WTC11 (cell line): ENCODE measurements around the gene SLC26A8. TPM values are rescaled to one million over a fixed set of nuclear protein-coding genes. Genes with fewer than 3 reads are reported as not detected.

ENCODE experiments used
- ATAC-seq: fragments of 200-7000 bp; cut with Tn5 transposase; 2 replicates; pipeline ENCODE4 v1.10.0; 2021; ENCODE audit warnings: mild to moderate bottlenecking, moderate library complexity
- CTCF ChIA-PET: fragments of 300-600 bp; sonication (Branson Sonifier 250); formaldehyde crosslinking; loops from one replicate; lab custom pipeline; 2021; ENCODE audit warnings: antibody characterized with exemption; lab: Charles Lee
- POLR2A ChIA-PET: fragments of 350-600 bp; sonication (Branson Sonifier 250); formaldehyde crosslinking; loops from one replicate; lab custom pipeline; 2021; ENCODE audit warnings: antibody characterized with exemption; lab: Charles Lee
- DNase-seq: peaks from one replicate; pipeline ENCODE4 v3.0.0; 2021; ENCODE audit warnings: low spot score
- H3K27ac Mint-ChIP-seq: 2 replicates; pipeline ENCODE4 v1.8.0; 2021; ENCODE audit warnings: mixed read lengths
- H3K27me3 Mint-ChIP-seq: 2 replicates; pipeline ENCODE4 v1.8.0; 2021; ENCODE audit warnings: low read depth, mild to moderate bottlenecking, moderate library complexity, mixed read lengths
- H3K36me3 Mint-ChIP-seq: 2 replicates; pipeline ENCODE4 v1.8.0; 2021; ENCODE audit warnings: mixed read lengths
- H3K4me1 Mint-ChIP-seq: 2 replicates; pipeline ENCODE4 v1.8.0; 2022; ENCODE audit warnings: mixed read lengths
- H3K4me3 Mint-ChIP-seq: 2 replicates; pipeline ENCODE4 v1.8.0; 2021; ENCODE audit warnings: mild to moderate bottlenecking, moderate library complexity, mixed read lengths
- H3K9me3 Mint-ChIP-seq: 2 replicates; pipeline ENCODE4 v1.8.0; 2021; ENCODE audit warnings: mixed read lengths
- ELF4 ChIP-seq: sonication (generic); formaldehyde crosslinking; IDR thresholded peaks from 2 replicates; pipeline ENCODE4 v1.8.1; 2022; ENCODE audit warnings: low read depth, mild to moderate bottlenecking, moderate library complexity, missing genetic modification reagents
- FOXK1 ChIP-seq: sonication (generic); formaldehyde crosslinking; IDR thresholded peaks from 2 replicates; pipeline ENCODE4 v1.8.0; 2022; ENCODE audit warnings: mild to moderate bottlenecking, moderate library complexity, missing genetic modification reagents
- FOXP1 ChIP-seq: sonication (generic); formaldehyde crosslinking; IDR thresholded peaks from 2 replicates; pipeline ENCODE4 v1.8.0; 2022; ENCODE audit warnings: missing genetic modification reagents, mild to moderate bottlenecking, moderate library complexity, borderline replicate concordance
- GTF2I ChIP-seq: fragments of 250-450 bp; sonication (Bioruptor Pico); conservative IDR thresholded peaks from 2 replicates; pipeline ENCODE4 v1.4.0; 2021; ENCODE audit warnings: mild to moderate bottlenecking
- IRF2 ChIP-seq: sonication (generic); formaldehyde crosslinking; IDR thresholded peaks from 2 replicates; pipeline ENCODE4 v1.8.0; 2022; ENCODE audit warnings: low read depth, missing genetic modification reagents, borderline replicate concordance
- MYBL2 ChIP-seq: sonication (generic); formaldehyde crosslinking; IDR thresholded peaks from 2 replicates; pipeline ENCODE4 v1.8.1; 2023; ENCODE audit warnings: mild to moderate bottlenecking, moderate library complexity, missing genetic modification reagents
- NFATC4 ChIP-seq: fragments of 250-450 bp; sonication (Bioruptor Pico); IDR thresholded peaks from 2 replicates; pipeline ENCODE4 v1.9.0; 2021; ENCODE audit warnings: mild to moderate bottlenecking
- RORB ChIP-seq: fragments of 250-450 bp; sonication (Bioruptor Pico); IDR thresholded peaks from 2 replicates; pipeline ENCODE4 v1.9.0; 2021; ENCODE audit warnings: mild to moderate bottlenecking
- SOX15 ChIP-seq: fragments of 250-450 bp; sonication (Bioruptor Pico); IDR thresholded peaks from 2 replicates; pipeline ENCODE4 v1.9.0; 2021; ENCODE audit warnings: mild to moderate bottlenecking
- TEAD1 ChIP-seq: sonication (generic); formaldehyde crosslinking; IDR thresholded peaks from 2 replicates; pipeline ENCODE4 v1.8.0; 2022; ENCODE audit warnings: mild to moderate bottlenecking, missing genetic modification reagents
- ZBTB21 ChIP-seq: sonication (generic); formaldehyde crosslinking; IDR thresholded peaks from 2 replicates; pipeline ENCODE4 v1.8.1; 2023; ENCODE audit warnings: mild to moderate bottlenecking, missing genetic modification reagents, borderline replicate concordance
- ZNF232 ChIP-seq: sonication (generic); formaldehyde crosslinking; IDR thresholded peaks from 2 replicates; pipeline ENCODE4 v1.8.0; 2022; ENCODE audit warnings: mild to moderate bottlenecking, missing genetic modification reagents
- ZNF416 ChIP-seq: fragments of 250-450 bp; sonication (Bioruptor Pico); IDR thresholded peaks from 2 replicates; pipeline ENCODE4 v1.9.0; 2021; ENCODE audit warnings: mild to moderate bottlenecking, inconsistent platforms
- ZNF512 ChIP-seq: sonication (generic); formaldehyde crosslinking; IDR thresholded peaks from 2 replicates; pipeline ENCODE4 v1.8.1; 2022; ENCODE audit warnings: missing genetic modification reagents, borderline replicate concordance
- ZNF671 ChIP-seq: fragments of 250-450 bp; sonication (Bioruptor Pico); IDR thresholded peaks from 2 replicates; pipeline ENCODE4 v1.8.0; 2021; ENCODE audit warnings: mild to moderate bottlenecking
- total RNA-seq: library from RNA; stranded (reverse); gene quantifications from 3 replicates; pipeline ENCODE4 v1.2.3, GENCODE V29; 2021
- TF ChIP-seq, protein P1 (sequence below): sonication (generic); formaldehyde crosslinking; IDR thresholded peaks from 2 replicates; pipeline ENCODE4 v1.8.0; 2022; ENCODE audit warnings: mild to moderate bottlenecking, missing genetic modification reagents
- TF ChIP-seq, protein P2 (sequence below): sonication (generic); formaldehyde crosslinking; IDR thresholded peaks from 2 replicates; pipeline ENCODE4 v1.8.1; 2023; ENCODE audit warnings: mild to moderate bottlenecking, moderate library complexity, missing genetic modification reagents
- TF ChIP-seq, protein P3 (sequence below): sonication (generic); formaldehyde crosslinking; IDR thresholded peaks from 2 replicates; pipeline ENCODE4 v1.8.1; 2023; ENCODE audit warnings: mild to moderate bottlenecking, missing genetic modification reagents
- TF ChIP-seq, protein P4 (sequence below): sonication (generic); formaldehyde crosslinking; IDR thresholded peaks from 2 replicates; pipeline ENCODE4 v1.8.1; 2022; ENCODE audit warnings: low read depth, mild to moderate bottlenecking, moderate library complexity, missing genetic modification reagents, borderline replicate concordance
- TF ChIP-seq, protein P5 (sequence below): sonication (generic); formaldehyde crosslinking; IDR thresholded peaks from 2 replicates; pipeline ENCODE4 v1.8.1; 2023; ENCODE audit warnings: mild to moderate bottlenecking, missing genetic modification reagents, borderline replicate concordance

SLC26A8 gene
- total RNA-seq, 1 experiment from 2014 or later: 0.50 TPM

GRCh38 chr6:36025932-36026327 lies 1.5 kb upstream of the SLC26A8 start:
- TF ChIP-seq, protein P1, sequence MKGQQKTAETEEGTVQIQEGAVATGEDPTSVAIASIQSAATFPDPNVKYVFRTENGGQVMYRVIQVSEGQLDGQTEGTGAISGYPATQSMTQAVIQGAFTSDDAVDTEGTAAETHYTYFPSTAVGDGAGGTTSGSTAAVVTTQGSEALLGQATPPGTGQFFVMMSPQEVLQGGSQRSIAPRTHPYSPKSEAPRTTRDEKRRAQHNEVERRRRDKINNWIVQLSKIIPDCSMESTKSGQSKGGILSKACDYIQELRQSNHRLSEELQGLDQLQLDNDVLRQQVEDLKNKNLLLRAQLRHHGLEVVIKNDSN (CRISPR knock-in tag): no peak
- no peak for TF ChIP-seq ZNF512
- no peak for TF ChIP-seq ELF4 (CRISPR knock-in tag)
- TF ChIP-seq, protein P2, sequence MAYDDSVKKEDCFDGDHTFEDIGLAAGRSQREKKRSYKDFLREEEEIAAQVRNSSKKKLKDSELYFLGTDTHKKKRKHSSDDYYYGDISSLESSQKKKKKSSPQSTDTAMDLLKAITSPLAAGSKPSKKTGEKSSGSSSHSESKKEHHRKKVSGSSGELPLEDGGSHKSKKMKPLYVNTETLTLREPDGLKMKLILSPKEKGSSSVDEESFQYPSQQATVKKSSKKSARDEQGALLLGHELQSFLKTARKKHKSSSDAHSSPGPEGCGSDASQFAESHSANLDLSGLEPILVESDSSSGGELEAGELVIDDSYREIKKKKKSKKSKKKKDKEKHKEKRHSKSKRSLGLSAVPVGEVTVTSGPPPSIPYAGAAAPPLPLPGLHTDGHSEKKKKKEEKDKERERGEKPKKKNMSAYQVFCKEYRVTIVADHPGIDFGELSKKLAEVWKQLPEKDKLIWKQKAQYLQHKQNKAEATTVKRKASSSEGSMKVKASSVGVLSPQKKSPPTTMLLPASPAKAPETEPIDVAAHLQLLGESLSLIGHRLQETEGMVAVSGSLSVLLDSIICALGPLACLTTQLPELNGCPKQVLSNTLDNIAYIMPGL: no peak
- TF ChIP-seq FOXP1 (CRISPR knock-in tag): no peak
- TF ChIP-seq GTF2I (CRISPR knock-in tag): no peak
- TF ChIP-seq, protein P3, sequence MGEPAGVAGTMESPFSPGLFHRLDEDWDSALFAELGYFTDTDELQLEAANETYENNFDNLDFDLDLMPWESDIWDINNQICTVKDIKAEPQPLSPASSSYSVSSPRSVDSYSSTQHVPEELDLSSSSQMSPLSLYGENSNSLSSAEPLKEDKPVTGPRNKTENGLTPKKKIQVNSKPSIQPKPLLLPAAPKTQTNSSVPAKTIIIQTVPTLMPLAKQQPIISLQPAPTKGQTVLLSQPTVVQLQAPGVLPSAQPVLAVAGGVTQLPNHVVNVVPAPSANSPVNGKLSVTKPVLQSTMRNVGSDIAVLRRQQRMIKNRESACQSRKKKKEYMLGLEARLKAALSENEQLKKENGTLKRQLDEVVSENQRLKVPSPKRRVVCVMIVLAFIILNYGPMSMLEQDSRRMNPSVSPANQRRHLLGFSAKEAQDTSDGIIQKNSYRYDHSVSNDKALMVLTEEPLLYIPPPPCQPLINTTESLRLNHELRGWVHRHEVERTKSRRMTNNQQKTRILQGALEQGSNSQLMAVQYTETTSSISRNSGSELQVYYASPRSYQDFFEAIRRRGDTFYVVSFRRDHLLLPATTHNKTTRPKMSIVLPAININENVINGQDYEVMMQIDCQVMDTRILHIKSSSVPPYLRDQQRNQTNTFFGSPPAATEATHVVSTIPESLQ (CRISPR knock-in tag): no peak
- no peak for TF ChIP-seq SOX15
- TF ChIP-seq, protein P4, sequence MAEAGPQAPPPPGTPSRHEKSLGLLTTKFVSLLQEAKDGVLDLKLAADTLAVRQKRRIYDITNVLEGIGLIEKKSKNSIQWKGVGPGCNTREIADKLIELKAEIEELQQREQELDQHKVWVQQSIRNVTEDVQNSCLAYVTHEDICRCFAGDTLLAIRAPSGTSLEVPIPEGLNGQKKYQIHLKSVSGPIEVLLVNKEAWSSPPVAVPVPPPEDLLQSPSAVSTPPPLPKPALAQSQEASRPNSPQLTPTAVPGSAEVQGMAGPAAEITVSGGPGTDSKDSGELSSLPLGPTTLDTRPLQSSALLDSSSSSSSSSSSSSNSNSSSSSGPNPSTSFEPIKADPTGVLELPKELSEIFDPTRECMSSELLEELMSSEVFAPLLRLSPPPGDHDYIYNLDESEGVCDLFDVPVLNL (CRISPR knock-in tag): no peak
- TF ChIP-seq ZNF671 (CRISPR knock-in tag): no peak
- TF ChIP-seq ZNF232: no peak
- TF ChIP-seq TEAD1 (CRISPR knock-in tag): no peak
- TF ChIP-seq ZBTB21: no peak
- no peak for TF ChIP-seq MYBL2
- TF ChIP-seq IRF2 (CRISPR knock-in tag): no peak
- Mint-ChIP-seq H3K27ac (peak overlapping the region; percentile 87), H3K27me3 (peaks cover 9% of the 10 kb centered on the region; the same call in 1 of the 2 replicates), H3K9me3 (no peaks in the 10 kb centered on the region), H3K36me3 (no peaks in the 10 kb centered on the region), H3K4me1 (peaks cover 50% of the 10 kb centered on the region), H3K4me3 (no peak overlapping the region; the same call in 1 of the 2 replicates)
- no peak for ATAC-seq
- POLR2A ChIA-PET: no interaction called here
- DNase-seq: no peak
- CTCF ChIA-PET: interaction anchor here (1.5 to 4.0 kb wide), 3 partner anchors 39 to 315 kb away, joined by 3 to 37 read pairs (median 4); no protein-coding TSS in a partner anchor

DNA sequence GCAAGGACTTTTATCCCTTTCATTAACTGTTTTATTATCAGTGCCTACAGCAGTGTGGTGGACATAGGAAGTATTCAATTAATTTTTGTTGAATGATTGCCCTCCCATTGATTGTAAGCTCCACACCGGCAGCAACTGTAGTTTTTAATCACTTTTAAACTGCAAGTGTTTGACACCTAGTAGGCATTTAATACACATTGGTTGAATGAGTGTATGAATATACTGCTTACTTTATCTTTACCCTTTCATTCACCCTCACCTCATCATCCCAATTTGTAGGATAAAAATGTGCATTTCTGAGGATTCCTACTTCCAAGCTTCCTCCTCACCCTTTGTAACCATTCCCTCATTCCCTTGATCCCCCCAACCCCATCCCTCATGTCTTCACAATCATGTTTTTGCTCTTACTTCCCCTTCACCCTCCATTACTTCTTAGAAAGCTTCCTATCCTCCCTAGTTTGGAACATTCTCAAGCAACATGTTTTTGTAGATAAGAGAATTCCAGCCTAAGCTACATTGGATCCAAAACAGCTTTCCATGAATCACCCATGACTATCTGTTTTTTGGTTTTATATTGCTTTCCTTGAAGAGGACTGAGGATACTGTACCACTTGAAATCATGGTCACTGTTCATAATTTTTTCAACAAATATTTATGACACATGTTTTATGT lies 955 bp upstream of the SLC26A8 start:
- peaks cover 48% of the 10 kb centered on the region for H3K4me1 Mint-ChIP-seq
- TF ChIP-seq ELF4 (CRISPR knock-in tag) (no peak), RORB (CRISPR knock-in tag) (no peak), FOXK1 (no peak), NFATC4 (no peak), ZNF416 (CRISPR knock-in tag) (no peak)
- TF ChIP-seq, protein P5, sequence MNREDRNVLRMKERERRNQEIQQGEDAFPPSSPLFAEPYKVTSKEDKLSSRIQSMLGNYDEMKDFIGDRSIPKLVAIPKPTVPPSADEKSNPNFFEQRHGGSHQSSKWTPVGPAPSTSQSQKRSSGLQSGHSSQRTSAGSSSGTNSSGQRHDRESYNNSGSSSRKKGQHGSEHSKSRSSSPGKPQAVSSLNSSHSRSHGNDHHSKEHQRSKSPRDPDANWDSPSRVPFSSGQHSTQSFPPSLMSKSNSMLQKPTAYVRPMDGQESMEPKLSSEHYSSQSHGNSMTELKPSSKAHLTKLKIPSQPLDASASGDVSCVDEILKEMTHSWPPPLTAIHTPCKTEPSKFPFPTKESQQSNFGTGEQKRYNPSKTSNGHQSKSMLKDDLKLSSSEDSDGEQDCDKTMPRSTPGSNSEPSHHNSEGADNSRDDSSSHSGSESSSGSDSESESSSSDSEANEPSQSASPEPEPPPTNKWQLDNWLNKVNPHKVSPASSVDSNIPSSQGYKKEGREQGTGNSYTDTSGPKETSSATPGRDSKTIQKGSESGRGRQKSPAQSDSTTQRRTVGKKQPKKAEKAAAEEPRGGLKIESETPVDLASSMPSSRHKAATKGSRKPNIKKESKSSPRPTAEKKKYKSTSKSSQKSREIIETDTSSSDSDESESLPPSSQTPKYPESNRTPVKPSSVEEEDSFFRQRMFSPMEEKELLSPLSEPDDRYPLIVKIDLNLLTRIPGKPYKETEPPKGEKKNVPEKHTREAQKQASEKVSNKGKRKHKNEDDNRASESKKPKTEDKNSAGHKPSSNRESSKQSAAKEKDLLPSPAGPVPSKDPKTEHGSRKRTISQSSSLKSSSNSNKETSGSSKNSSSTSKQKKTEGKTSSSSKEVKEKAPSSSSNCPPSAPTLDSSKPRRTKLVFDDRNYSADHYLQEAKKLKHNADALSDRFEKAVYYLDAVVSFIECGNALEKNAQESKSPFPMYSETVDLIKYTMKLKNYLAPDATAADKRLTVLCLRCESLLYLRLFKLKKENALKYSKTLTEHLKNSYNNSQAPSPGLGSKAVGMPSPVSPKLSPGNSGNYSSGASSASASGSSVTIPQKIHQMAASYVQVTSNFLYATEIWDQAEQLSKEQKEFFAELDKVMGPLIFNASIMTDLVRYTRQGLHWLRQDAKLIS (CRISPR knock-in tag): no peak
- H3K9me3 Mint-ChIP-seq: no peaks in the 10 kb centered on the region
- peaks cover 9% of the 10 kb centered on the region; the same call in 1 of the 2 replicates for H3K27me3 Mint-ChIP-seq
- H3K27ac Mint-ChIP-seq: 0 out of 2 replicates have a peak overlapping the region, but pooled peaks have one; percentile 87
- CTCF ChIA-PET: interaction anchor here (1.5 to 4.0 kb wide), 3 partner anchors 40 to 316 kb away, joined by 3 to 37 read pairs (median 4); no protein-coding TSS in a partner anchor
- ATAC-seq: no peak
- H3K36me3 Mint-ChIP-seq: no peaks in the 10 kb centered on the region
- POLR2A ChIA-PET: interaction anchor here (0.6 kb wide), 1 partner anchor 17 kb away, joined by 3 read pairs; no protein-coding TSS in a partner anchor
- no peak for DNase-seq
- H3K4me3 Mint-ChIP-seq: peak overlapping the region; percentile 73
